ENCODE data around the gene SLC4A8. TPM values are rescaled to one million over a fixed set of nuclear protein-coding genes. Genes with fewer than 3 reads are reported as not detected.

Gene SLC4A8
- total RNA-seq, 1 experiment from 2014 or later: 26.3 TPM

DNA sequence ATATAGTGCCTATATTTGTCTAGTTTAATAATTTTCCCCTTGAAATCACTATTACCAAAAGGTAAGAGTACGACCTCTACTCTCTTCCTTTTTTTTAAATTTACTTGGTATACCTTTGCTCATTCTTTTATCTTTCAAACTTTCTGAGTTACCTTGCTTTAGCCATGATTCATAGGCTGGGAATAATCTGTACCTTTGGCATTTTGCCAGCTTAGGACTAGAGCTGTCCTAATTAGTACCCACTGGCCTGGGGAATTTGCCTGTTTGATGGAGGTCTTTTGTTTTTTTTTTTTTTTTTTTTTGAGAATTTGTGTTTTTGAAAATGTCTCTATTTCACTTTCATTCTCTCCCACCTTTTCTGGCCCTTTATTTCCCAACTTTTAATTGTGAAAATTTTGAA lies 8.7 kb upstream of the SLC4A8 start:
- H3K27ac Mint-ChIP-seq: no peak overlapping the region
- no peaks in the 10 kb centered on the region for H3K36me3 Mint-ChIP-seq (ENCODE audit: insufficient read depth in 1 of 3, low read depth in 3 of 3)
- no peaks in the 10 kb centered on the region for H3K9me3 ChIP-seq (ENCODE audit: control insufficient read depth, low read depth, low read length)

More for the DNA sequence above, 8.7 kb upstream of the SLC4A8 start:
- no peak overlapping the region for H2BK12ac ChIP-seq (ENCODE audit: insufficient read length, low read depth, low read length)
- Mint-ChIP-seq H3K4me1 (peaks cover 21 to 24% of the 10 kb centered on the region in 2 experiments), H3K9me3 (no peaks in the 10 kb centered on the region), H3K4me3 (no peak overlapping the region), H3K27me3 (ENCODE audit: low read depth) (no peaks in the 10 kb centered on the region)
- H3T11ph ChIP-seq (ENCODE audit: low read length): no peak overlapping the region
- no peak overlapping the region for H3K4ac ChIP-seq (ENCODE audit: low read depth, low read length)
- no peak overlapping the region for H2BK5ac ChIP-seq (ENCODE audit: insufficient read length, low read length)
- no peak overlapping the region for H4K91ac ChIP-seq (ENCODE audit: insufficient read length, low read depth, low read length)
- no peaks in the 10 kb centered on the region for H4K20me1 ChIP-seq (ENCODE audit: control insufficient read depth, insufficient read depth, insufficient read length)
- H3K27me3 ChIP-seq (ENCODE audit: insufficient read depth, low read length): no peaks in the 10 kb centered on the region
- no peak overlapping the region for H3K4me2 ChIP-seq (ENCODE audit: insufficient read depth, insufficient read length, low read length)
- no peak overlapping the region for H2AK5ac ChIP-seq (ENCODE audit: insufficient read length, low read length)
- DNase-seq: no peak
- no peak overlapping the region for H3K56ac ChIP-seq (ENCODE audit: insufficient read length, low read depth, low read length)
- no peaks in the 10 kb centered on the region for H3K23me2 ChIP-seq (ENCODE audit: insufficient read length, low read depth, low read length, poor library complexity, severe bottlenecking)
- TF ChIP-seq CTCF (conservative IDR thresholded peaks at IDR 0.05): no peak
- H3K9ac ChIP-seq (ENCODE audit: extremely low read depth, insufficient read length, low read length): no peak overlapping the region
- no peak overlapping the region for H3K23ac ChIP-seq (ENCODE audit: insufficient read length, low read depth, low read length)
- H2BK15ac ChIP-seq (ENCODE audit: low read depth, low read length): no peak overlapping the region
- no peak overlapping the region for H3K14ac ChIP-seq (ENCODE audit: insufficient read depth, low read length)
- H4K8ac ChIP-seq (replicated peaks; ENCODE audit: insufficient read length, low read depth, low read length): no peak overlapping the region
- no peaks in the 10 kb centered on the region for H3K79me2 ChIP-seq (ENCODE audit: insufficient read depth, low read length)
- H2BK120ac ChIP-seq (ENCODE audit: low read depth, low read length, poor library complexity, severe bottlenecking): no peak overlapping the region
- no peaks in the 10 kb centered on the region; the same call in 1 of the 2 replicates for H3K4me1 ChIP-seq (ENCODE audit: insufficient read depth, low read length)
- H3K18ac ChIP-seq (ENCODE audit: insufficient read length, low read depth, low read length): no peak overlapping the region
- H2AFZ ChIP-seq (ENCODE audit: low read length): no peak overlapping the region
- H3K79me1 ChIP-seq (ENCODE audit: insufficient read depth, low read depth, low read length, poor library complexity, severe bottlenecking): no peaks in the 10 kb centered on the region
- H4K5ac ChIP-seq (ENCODE audit: insufficient read length, low read depth, low read length): no peak overlapping the region
- no peak overlapping the region for H3K27ac ChIP-seq (ENCODE audit: insufficient read length, low read depth, low read length)
- no CpG with 5 or more reads among the region's 1 CpG for WGBS (ENCODE audit: extremely low coverage, insufficient read length, low lambda C conversion rate)
- no peak overlapping the region for H2BK20ac ChIP-seq (ENCODE audit: low read depth, low read length, poor library complexity, severe bottlenecking)

Data from H9 (cell line).